Measurements from ENCODE around the gene CCDC102A.
A peak's percentile ranks its signal among the peaks of the same experiment; 100 is the strongest.
"Not testable (repeated sequence)": the region's sequence is repeated elsewhere in the genome, so short reads cannot be mapped to it uniquely, and the experiment has no call there.

Gene CCDC102A

DNA sequence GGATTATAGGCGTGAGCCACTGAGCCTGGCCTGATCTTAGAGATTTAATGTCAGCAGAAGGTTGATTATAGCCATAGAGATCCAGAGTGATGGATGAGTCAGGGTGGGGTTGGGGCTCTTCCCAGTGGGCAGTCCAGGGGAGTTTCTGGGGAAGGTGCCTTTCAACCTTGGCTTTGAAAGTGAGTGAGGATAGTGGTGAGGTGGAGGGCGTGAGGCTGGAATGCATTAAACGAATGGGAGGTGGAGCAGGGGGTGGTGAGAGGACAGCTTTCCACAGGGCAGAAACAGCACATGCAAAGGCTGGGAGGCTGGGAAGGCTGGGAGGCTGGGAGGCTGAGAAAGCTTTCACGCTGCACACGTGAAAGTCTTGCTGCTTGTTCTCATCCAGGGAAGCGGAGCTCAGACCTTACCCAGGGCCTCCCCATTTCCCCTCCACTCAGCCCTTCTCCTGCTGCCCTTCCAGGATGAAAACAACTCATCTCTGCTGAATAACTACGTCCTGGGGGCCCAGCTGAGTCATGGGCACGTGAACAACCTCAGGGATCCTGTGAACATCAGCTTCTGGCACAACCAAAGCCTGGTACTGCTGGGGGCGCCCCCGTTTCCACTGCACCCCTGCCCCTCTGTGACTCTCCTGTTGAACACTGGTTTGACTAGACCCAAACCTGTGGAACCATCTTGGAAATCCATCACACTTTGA, 28.4 kb upstream of the CCDC102A start:
- DNase-seq = no peak

DNA sequence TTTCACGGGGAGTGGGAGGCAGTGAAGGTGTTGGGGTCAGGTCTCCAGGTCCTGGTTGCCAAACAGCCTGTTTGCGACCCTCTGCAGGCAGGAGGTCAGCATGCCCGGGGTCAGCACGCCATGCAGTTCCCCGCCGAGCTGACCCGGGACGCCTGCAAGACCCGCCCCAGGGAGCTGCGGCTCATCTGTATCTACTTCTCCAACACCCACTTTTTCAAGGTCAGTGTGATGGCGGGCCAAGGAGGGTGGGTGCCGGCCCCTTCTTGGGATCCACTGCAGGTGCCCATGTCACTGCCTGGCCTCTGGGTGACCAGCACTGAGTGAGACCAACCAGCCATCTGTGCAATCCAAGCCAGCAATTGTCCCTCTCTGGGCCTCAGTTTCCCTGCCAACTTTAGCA, 27.4 kb upstream of the CCDC102A start:
- no peak for DNase-seq

DNA sequence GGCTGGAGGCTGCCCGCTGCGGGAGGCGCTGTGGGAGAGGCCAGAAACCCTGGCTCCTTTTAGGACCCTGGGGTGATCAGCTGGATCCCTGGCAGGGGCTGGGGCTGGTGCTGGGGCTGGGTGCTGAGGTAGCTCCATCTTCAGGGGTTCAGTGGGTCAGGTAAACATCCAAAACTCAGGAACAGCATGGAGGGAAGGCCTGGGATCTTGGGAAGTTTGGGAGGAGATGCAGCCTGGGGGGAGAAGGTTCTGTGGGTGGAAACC, 27.0 kb upstream of the CCDC102A start:
- no peak for DNase-seq

DNA sequence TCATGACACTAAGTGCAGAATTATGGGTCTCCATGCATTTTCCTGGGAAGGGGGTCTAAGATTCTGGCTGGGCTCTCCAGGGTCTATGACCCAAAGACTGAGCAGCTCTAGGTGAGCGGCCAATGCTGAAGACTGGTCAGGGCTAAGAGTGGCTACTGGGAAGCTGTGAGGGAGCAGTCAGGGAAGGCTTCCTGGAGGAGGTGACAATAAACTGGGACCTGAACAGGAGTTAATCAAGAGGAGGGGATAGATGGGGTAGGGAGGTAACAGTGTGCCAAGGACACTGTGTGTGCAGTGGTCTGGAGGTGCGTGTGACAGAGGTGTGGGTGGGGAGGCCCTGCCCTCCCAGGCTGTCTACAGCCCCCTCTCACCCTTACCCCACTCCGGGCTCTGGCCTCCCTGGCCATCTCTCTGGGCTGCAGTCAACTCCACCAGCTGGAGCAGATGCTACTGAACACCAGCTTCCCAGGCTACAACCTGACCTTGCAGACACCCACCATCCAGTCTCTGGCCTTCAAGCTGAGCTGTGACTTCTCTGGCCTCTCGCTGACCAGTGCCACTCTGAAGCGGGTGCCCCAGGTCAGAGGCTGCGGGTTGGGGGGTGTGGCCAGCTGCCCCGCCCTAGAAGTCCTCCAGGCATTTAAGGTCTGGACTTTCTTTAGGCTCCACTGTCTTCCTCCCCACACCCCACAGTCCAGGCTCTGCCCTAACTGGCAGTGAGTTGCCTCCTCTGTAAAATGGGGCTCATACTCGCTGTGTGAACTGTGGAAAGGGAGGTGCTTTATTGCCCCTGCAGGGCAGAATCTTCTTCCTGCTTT, 26.5 kb upstream of the CCDC102A start:
- no peak for DNase-seq

DNA sequence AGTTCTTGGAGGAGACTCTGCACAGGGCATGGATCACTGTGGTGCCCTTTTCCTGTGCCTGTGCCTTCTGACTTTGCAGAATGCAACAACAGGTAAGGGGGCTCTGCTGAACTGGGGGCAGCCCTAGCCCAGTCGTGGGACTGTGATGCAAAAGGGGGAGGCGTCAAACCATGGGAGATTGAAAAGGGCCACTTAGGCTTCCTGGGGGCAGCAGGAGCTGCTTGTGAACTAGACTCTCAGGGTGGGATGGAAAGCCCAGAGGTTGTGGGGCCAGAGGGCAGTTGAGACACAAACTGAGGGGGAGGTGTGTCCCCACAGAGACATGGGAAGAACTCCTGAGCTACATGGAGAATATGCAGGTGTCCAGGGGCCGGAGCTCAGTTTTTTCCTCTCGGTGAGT, 25.7 kb upstream of the CCDC102A start:
- no peak for DNase-seq

DNA sequence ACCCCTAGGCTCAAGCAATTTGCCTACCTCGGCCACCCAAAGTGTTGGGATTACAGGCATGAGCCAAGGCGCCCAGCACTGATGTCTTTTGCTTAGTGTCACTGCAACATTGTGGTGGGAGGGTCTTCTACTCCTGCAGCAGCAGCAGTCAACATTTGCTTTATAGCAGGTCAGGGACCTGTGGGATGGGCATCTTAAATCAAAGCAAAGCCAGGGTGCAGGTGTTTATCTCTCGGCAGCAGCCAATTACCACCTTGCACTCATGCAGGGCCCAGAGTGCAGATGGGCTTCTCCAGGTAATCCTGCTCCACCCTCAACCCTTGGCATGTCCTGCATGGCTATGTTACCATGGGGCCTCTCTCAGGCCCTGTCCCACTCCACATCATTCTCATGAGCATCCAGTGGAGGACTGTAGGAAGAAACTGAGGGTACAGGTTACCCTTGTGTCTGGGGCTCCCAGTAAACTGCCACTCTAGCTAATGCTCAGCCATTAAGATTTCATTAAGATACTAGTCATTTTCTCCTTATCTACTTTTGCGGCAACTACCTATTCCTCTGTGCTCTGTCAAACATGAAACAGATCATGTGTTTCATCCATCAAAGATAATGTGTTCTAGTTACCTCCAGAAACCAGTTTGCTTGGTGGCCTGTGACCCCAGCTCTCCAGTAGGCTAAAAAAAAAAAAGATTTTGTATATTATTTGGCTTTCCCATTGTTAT, 22.9 kb upstream of the CCDC102A start:
- DNase-seq = no peak

DNA sequence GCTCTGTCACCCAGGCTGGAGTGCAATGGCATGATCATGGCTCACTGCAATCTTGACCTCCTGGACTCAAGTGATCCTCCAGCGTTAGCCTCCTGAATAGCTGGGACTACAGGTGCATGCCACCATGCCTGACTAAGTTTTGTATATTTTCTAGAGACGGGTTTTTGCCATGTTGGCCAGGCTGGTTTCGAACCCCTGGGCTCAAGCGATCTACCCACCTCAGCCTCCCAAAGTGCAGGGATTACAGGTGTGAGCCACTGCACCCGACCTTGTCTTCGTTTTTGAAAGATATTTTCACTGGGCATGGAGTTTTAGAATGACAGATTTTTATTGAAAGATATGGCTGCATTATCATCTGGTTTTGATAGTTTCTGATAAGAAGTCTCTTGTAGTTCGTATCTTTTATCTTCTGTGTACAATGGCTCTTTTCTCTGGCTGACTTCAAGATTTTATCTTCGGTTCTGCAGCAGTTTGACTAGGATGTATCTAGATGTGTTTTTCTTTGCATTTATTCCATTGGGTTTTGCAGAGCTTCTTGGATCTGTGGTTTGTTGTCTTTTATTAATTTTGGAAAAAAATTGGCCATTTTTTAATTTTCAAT, 20.7 kb upstream of the CCDC102A start:
- no peak for DNase-seq

DNA sequence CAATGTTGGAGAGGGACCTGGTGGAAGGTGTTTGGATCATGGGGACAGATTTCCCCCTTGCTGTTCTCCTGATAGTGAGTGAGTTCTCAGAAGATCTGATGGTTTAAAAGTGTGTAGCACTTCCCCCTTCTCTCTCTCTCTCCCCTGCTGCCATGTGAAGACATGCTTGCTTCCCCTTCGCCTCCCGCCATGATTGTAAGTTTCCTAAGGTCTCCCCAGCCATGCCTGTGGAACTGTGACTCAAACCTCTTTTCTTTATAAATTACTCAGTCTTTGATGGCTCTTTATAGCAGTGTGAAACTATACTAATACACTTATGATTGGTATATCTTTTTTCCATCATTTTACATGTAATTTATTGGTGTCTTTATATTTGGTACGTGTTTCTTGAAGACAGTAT, 19.5 kb upstream of the CCDC102A start:
- DNase-seq = no peak

DNA sequence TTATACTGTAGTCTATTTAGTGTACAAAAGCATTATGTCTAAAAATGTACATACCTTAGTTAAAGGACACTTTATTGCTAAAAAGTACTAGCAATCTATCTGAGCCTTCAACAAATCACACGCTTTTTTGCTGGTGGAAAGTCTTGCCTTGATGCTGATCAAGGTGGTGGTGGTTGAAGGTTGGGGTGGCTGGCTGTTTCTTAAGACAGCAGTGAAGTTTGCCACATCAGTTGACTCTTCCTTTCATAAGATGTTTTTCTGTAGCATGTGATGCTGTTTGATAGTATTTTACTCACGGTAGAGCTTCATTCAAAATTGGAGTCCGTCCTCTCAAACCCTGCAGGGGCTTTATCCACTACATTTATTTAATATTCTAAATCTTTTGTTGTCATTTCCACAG, 14.7 kb upstream of the CCDC102A start:
- no peak for DNase-seq

DNA sequence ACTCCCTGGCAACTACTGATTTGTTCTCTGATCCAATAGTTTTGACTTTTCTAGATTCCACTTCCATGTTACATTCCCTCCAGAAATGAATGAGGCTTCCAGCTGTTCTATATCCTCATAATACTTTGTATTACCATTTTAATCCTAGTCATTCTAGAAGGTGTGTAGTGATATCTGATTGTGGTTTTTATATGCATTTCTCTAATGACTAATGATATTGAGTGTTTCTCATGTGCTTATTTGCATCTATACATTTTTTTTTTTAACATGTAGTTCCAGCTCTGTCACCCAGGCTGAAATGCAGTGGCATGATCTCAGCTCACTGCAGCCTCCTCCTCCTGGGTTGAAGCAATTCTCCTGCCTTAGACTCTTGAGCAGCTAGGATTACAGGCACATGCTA, 13.4 kb upstream of the CCDC102A start:
- DNase-seq = no peak

DNA sequence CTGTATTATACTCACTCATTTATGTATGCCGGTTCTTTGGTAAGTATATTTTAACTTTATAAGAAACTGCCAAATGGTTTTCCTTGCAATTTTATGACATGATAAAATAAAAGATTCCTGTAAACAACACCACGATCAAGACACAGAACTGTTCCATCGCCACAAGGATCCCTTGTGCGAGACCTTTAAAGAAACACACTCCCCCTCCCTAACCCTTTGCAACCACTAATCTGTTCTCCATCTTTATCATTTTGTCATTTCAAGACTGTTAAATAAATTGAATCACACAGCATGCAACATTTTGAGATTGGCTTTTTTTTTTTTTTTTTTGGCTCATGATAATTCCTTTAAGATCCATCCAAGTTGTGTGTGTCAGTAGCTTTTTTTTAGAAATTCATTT, 12.0 kb upstream of the CCDC102A start:
- no peak for DNase-seq

DNA sequence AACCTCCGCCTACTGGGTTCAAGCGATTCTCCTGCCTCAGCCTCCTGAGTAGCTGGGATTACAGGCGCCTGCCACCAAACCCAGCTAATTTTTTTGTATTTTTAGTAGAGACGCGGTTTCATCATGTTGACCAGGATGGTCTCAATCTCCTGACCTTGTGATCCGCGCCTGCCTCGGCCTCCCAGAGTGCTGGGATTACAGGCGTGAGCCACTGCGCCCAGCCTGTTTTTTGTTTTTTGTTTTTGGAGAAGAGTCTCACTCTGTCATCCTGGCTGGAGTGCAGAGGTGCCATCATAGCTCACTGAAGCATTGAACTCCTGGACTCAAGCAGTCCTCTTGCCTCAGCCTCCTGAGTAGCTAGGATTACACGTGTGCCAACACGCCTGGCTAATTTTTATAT, 11.2 kb upstream of the CCDC102A start:
- not testable (repeated sequence) for DNase-seq

DNA sequence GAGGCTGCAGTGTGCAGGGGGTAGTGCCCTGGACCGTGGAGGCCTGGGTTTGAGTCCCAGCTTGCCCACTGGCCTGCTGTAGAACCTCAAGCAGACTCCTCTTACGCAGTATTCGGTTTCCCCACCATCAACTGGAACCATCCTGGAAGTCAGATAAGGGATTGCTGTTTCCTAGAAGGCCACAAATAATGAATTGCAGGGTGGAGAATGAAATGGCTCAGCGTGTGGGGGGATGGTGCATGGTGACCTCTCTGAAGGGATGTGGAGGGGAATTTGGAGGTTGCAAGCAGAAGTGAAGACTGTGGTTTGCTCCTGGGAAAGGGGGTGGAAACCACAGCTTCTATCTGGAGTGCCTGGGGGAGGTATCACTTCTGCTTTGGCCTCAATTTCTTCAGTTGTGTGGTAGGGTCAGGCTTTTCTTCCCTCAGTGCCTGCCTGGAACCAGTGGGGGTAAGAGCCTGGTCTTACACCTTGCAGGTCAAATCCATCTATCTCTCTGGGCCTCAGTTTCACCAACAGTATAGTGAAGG, 7.8 kb upstream of the CCDC102A start:
- DNase-seq = peak; percentile 64

DNA sequence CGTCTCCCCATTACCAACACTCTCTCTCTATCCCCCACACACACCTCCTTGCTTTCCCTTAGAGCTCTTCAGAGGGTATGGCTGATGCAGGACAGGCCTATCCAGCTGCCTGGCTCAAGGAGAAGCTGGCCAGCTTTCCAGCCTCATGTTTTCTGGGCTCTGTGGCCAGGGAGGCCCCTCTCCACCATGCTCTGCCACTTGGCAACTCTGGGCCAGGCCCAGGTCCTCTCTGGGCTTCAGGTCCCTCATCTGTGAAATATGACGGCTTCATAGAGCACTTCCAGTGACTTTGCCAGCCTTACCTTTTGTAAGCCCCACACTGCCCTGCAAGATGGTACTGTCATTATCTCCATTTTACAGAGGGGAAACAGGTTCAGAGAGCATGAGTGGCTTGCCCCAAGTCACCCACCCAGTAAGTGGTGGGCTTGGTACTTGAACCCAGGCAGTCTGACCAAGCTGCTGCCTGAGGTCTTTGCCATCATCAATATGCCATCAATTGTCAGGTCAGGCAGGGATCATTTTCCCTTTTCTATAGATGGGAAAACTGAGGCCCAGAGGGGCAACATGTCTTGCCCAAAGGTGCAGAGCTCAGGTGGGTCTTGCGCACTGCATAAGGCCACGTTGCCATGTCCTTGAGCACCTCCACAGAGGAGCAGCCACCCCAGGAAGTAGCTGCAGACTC, 5.5 kb upstream of the CCDC102A start:
- DNase-seq = no peak

DNA sequence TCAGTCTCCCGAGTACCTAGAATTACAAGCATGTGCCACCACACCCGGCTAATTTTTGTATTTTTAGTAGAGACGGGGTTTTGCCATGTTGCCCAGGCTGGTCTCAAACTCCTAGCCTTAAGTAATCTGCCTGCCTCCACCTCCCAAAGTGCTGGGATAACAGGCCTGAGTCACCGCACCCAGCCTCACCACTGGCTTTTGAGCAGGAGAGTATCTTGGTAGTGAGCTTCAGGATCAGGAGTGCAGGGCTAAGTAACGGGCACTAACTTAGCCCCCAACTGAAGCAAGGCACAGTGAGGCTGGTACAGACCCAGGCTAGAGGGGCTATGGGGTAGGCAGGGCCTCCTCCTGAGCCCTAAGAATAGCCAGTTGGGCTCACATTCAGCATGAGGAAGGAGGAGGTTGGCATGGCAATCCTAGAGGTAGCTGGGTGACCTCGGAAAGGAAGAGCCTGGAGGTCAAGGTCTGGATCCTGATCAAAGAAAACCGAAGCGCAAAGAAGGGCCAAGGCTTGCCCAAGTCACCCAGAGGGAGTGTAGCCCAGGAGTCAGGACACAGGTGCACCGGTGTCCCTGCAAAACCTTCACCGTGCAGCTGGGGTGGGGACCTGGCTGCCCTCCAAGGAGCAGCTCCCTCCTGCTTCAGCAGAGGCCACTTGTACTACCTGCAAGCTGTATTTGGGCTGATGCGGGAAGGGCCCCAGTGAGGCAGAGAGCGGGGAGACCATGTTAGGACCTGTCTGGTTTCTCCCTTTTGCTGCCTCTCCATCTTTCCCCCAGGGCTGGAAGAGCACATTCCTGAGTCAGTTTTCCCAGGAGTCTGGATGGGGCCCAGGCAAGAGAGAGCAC, 4.8 kb upstream of the CCDC102A start:
- no peak for DNase-seq

DNA sequence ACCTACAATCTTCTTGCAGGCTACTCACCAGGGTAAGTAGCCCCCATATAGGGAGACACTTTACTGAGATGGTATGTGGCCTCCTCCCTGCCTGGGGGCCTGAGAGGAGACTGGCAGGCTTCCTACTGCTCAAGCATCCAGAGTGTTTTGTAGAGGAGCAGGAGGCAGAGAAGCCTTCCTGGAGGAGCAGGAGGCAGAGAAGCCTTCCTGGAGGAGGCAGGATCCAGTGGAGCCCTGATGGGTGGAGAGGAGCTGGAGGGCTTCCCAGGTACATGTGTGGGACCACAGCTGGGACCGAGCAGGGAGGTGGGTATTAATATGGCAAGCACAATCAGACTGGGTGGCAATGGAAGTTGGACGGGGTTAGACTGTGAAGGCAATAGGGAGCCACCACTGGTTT, 4.0 kb upstream of the CCDC102A start:
- no peak for DNase-seq

DNA sequence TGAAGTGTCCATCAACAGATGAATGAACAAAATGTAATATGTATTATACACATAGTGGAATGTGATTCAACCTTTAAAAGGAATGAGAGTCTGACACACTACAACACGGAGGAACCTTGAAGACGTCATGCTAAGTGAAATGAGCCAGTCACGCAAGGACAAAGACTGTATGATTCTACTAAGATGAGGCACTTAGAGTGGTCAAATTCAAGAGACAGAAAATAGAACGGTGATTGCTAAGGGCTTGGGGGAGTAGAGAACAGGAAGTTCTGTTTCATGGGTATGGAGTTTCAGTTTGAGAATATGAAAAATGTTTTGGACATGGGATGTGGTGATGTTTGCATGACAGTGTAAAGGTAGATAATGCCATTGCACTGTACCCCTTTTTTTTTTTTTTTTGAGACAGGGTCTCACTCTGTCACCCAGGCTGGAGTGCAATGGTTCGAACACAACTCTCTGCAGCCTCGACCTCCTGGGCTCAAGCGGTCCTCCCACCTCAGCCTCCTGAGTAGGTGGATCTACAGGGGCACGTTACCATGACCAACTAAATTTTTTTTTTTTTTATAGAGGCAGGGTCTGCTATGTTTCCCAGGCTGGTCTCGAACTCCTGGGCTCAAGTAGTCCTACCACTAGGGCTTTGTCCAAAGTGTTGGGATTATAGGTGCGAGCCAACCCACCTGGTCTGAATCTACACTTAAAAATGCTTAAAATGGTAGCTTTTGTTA, 2.9 kb upstream of the CCDC102A start:
- peak; percentile 87 for DNase-seq

DNA sequence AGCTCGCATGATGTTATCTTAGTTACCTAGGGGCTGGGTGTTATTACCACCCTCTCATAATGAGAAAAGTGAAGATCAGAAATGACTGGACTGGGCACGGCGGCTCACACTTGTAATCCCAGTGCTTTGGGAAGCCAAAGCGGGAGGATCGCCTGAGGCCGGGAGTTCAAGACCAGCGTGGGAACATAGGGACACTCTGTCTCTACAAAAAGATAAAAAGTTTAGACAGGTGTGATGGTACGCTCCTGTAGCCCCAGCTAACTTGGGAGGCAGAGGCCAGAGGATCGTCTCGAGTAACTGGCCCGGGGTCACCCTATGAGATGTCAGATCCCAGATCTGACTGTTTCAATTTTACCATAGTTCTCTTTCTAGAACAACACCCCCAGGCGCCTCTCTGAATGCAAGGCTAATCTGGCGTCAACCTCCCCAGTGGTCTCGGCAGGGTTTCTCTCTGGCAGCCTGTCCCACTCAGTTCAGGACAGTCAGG, 1.9 kb upstream of the CCDC102A start:
- DNase-seq = peak; percentile 88

DNA sequence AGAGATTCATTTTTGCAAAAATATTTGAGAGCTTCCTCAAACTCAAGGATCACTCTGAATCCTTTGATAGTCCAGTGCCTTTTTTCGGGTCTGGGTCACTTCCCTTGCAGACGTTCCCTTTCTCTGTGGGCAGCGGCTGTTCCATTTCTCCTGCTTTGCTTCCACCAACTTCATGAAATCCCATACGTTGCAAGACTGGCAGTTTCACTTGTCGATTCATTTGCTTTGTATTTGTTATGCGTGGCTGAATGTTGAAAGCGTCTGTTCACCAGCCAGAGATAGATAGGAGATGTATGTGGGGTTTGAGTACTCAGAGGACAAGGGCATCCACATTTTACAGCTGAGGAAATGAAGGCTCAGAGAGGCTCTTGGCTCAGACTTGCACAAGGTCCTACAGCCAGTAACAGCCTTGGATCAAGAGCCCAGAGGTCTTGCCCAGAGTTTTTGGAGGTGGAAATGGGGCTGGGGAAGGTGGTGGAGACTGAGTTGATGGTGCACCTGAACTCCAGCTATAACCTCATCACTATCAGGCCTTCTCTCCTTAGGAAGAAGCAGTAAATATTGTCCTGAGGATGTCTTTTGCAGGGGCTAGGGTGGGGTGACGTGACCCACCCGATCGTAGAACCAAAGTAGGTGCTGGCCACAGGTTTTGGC, 1.3 kb upstream of the CCDC102A start:
- DNase-seq = peak; percentile 69

DNA sequence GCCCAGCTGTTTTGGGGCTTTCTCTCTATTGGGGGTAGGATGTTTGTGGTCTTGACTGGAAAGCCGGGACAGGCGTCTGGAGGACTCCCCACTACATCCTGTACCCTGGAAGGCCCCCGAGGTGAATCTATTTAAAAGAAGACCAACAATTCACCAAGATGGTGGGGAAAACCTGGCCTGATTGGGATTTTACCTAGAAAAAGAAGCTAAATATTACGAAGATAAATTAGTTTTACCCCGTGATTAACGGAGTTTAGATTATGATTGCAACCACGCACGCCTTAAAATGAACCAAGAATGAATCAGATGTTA, 779 bp upstream of the CCDC102A start:
- no peak for DNase-seq
